Stimulated activated CD8-positive, alpha-beta memory T cell treated with anti-CD3 and anti-CD28 coated beads, Interleukin-7, amount 100 ng/mL, for 4 hours (primary cell): ENCODE results near the gene KRTAP1-5.
"Not testable (repeated sequence)": the region's sequence is repeated elsewhere in the genome, so short reads cannot be mapped to it uniquely, and the experiment has no call there.

Experiments
- DNase-seq, 2 donors: peaks; one replicate each; pipeline ENCODE4 v3.0.0-alpha.2; 2020; ENCODE audit warnings: low read depth in 2 of 2

The KRTAP1-5 gene

GRCh38 chr17:41048441-41048840 is 21.4 kb upstream of the KRTAP1-5 start:
- DNase-seq: no peak

GRCh38 chr17:41046735-41047465 is 19.9 kb upstream of the KRTAP1-5 start, which contains the start of gene KRTAP2-1:
KRTAP2-1 (minus strand) TSS chr17:41047316; CDS start chr17:41047267, 49 bp downstream.
- DNase-seq: not testable (repeated sequence)

- DNase-seq: no peak
Observed at GRCh38 chr17:41042953-41043352, 15.9 kb upstream of the KRTAP1-5 start.

GRCh38 chr17:41040783-41041571 is 14.0 kb upstream of the KRTAP1-5 start, which contains the start of gene KRTAP1-1:
KRTAP1-1 (minus strand) TSS chr17:41041450; CDS start chr17:41041397, 53 bp downstream.
- not testable (repeated sequence) for DNase-seq

- DNase-seq: no peak
Observed at GRCh38 chr17:41037853-41038350, 10.9 kb upstream of the KRTAP1-5 start.

- not testable (repeated sequence) for DNase-seq
Observed at GRCh38 chr17:41034346-41034935, 7.4 kb upstream of the KRTAP1-5 start, which contains the start of gene KRTAP1-3. KRTAP1-3 (minus strand) TSS chr17:41034874; CDS start chr17:41034821, 53 bp downstream.

GRCh38 chr17:41029633-41030245 is 2.7 kb upstream of the KRTAP1-5 start, which contains the start of gene KRTAP1-4:
KRTAP1-4 (minus strand) TSS chr17:41030195; CDS start chr17:41030078, 117 bp downstream.
- no peak for DNase-seq

- DNase-seq: no peak
Observed at GRCh38 chr17:41024697-41025096, 2.3 kb downstream of the KRTAP1-5 start.

- DNase-seq: no peak
Observed at GRCh38 chr17:41020336-41020735, 6.7 kb downstream of the KRTAP1-5 start.

GRCh38 chr17:41019415-41019814 is 7.6 kb downstream of the KRTAP1-5 start:
- DNase-seq: no peak

- DNase-seq: no peak
Observed at GRCh38 chr17:41018541-41018940, 8.5 kb downstream of the KRTAP1-5 start.

GRCh38 chr17:41016578-41017215 is 10.3 kb downstream of the KRTAP1-5 start:
- DNase-seq: no peak

- DNase-seq: no peak
Observed at GRCh38 chr17:41015454-41015853, 11.6 kb downstream of the KRTAP1-5 start.

GRCh38 chr17:41013606-41014005 is 13.4 kb downstream of the KRTAP1-5 start:
- DNase-seq: no peak

- DNase-seq: no peak
Observed at GRCh38 chr17:41013181-41013580, 13.8 kb downstream of the KRTAP1-5 start.

- DNase-seq: no peak
Observed at GRCh38 chr17:41012326-41013120, 14.5 kb downstream of the KRTAP1-5 start.

- DNase-seq: no peak
Observed at GRCh38 chr17:41010441-41010840, 16.6 kb downstream of the KRTAP1-5 start.

GRCh38 chr17:41009936-41010335 is 17.1 kb downstream of the KRTAP1-5 start:
- DNase-seq: no peak

GRCh38 chr17:41009301-41009760 is 17.7 kb downstream of the KRTAP1-5 start:
- DNase-seq: no peak

GRCh38 chr17:41008811-41009210 is 18.2 kb downstream of the KRTAP1-5 start, which contains the start of gene KRTAP3-1:
KRTAP3-1 (minus strand) TSS chr17:41009128; CDS start chr17:41009074, 54 bp downstream.
- no peak for DNase-seq
